GM12874 (cell line): ENCODE results near the gene GRID2IP.

ENCODE experiments used
- CTCF ChIP-seq: IDR thresholded peaks from 2 replicates; pipeline ENCODE4 v1.5.1; 2011; ENCODE audit warnings: low read depth, mild to moderate bottlenecking, control low read depth, low read length, moderate library complexity; ENCODE audit not compliant: insufficient read depth

The GRID2IP gene

GRCh38 chr7:6507906-6508305 is 43.4 kb downstream of the GRID2IP start:
- TF ChIP-seq CTCF = no peak

- no peak for TF ChIP-seq CTCF
These were observed 45.3 kb downstream of the GRID2IP start for GRCh38 chr7:6505685-6506559.

DNA sequence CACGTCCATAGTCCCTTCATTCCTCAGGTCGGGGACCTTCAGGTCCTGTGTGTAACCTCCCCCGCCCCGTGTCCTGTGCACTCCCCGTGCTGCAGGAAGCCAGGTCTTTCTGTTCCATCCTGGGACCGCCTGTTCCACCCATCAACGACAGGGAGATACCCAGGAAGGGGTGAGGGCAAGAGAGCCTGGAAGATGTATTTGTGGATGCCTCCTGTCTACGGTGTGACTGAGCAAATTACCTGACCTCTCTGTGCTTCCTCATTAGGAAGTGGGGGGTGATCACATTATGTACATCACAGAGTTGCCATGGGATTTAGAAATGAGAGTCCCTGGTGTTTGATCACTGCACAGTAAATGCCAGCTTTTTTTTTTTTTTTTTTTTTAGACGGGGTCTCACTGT is 46.3 kb downstream of the GRID2IP start:
- no peak for TF ChIP-seq CTCF

- TF ChIP-seq CTCF = no peak
These were observed 48.4 kb downstream of the GRID2IP start for GRCh38 chr7:6502886-6503285.

GRCh38 chr7:6501586-6502564 is 49.4 kb downstream of the GRID2IP start:
- TF ChIP-seq CTCF = no peak

DNA sequence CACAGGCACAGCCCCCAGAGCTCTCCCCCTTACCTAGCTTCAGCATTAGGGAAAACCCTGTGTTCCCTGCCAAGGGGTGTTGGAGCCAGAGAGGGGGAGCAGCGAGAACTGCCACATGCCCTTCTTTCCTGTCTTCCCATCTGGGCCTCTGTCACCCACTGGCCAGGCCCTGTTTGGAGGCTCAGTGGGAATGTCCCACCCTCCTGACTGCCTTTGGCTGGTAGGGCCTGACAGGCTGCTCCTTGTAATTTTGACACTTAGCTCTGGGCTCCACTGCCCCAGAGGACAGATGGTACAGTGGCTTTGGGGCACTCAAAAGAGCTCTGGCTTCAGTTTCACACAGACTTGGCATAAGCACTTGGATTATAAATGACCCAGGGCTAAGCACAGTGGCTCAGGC is 50.6 kb downstream of the GRID2IP start:
- no peak for TF ChIP-seq CTCF

DNA sequence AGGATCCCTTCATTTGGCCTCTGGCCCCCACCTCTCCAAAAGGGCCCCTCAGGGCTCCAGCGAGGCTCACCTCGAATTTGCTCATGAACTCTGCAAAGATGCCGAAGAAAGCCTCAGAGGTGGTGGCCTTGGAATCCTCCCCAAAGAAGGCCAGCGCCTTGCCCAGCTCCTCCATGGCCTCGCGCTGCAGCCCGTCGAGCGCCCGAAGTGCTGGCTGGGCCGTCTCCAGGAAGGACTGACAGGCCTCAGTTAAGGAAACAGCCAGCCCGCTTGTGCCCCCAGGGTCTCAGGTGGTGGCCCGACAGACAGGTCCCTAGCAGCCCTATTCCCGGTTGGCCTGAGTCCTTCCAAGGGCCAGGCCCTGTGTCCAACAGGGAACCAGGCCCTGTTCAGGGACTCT is 53.3 kb downstream of the GRID2IP start:
- no peak for TF ChIP-seq CTCF
